Mesodermal cell (in vitro differentiated cells): Measurements from ENCODE around the gene ZFYVE28.

Experiments used
- H3K27ac ChIP-seq: 2 replicates; pipeline ENCODE4 v1.7.0; 2013; ENCODE audit warnings: mild to moderate bottlenecking, low read depth, low read length, moderate library complexity; ENCODE audit not compliant: severe bottlenecking
- H3K36me3 ChIP-seq: 2 replicates; pipeline ENCODE4 v1.7.1; 2013; ENCODE audit warnings: mild to moderate bottlenecking, low read length, moderate library complexity; ENCODE audit not compliant: control insufficient read depth, insufficient read depth
- H3K4me1 ChIP-seq: one replicate; pipeline ENCODE4 v1.7.1; 2013; ENCODE audit warnings: mild to moderate bottlenecking, low read length; ENCODE audit not compliant: insufficient read depth, control insufficient read depth, poor library complexity, severe bottlenecking
- H3K4me3 ChIP-seq: 2 replicates; pipeline ENCODE4 v1.7.0; 2013; ENCODE audit warnings: low read length, control low read depth, mild to moderate bottlenecking; ENCODE audit not compliant: insufficient read depth, poor library complexity, severe bottlenecking; ENCODE audit errors: extremely low read depth
- H3K9me3 ChIP-seq: 2 replicates; pipeline ENCODE4 v1.7.1; 2013; ENCODE audit warnings: mild to moderate bottlenecking, low read length, moderate library complexity; ENCODE audit not compliant: control insufficient read depth
- WGBS, 2 experiments: methylation state at CpG; one replicate each; pipeline ENCODE4 v1.1.5; 2013; ENCODE audit warnings: missing lambda C conversion rate in 2 of 2; ENCODE audit not compliant: insufficient coverage in 2 of 2; 5-methylcytosine and 5-hydroxymethylcytosine counted together

The ZFYVE28 gene

GRCh38 chr4:2322227-2322626, 96.2 kb downstream of the ZFYVE28 start:
- Histone ChIP-seq H3K4me1 (no peaks in the 10 kb centered on the region), H3K4me3 (no peak overlapping the region), H3K9me3 (peaks cover under 1% of the 10 kb centered on the region), H3K36me3 (no peaks in the 10 kb centered on the region), H3K27ac (no peak overlapping the region)
- WGBS, 2 experiments = 90 to 96% methylated on average over 6 to 7 of the region's 10 CpGs

- Histone ChIP-seq H3K36me3 (no peaks in the 10 kb centered on the region), H3K4me3 (no peak overlapping the region), H3K4me1 (no peaks in the 10 kb centered on the region), H3K9me3 (no peaks in the 10 kb centered on the region), H3K27ac (no peak overlapping the region)
- 82 to 86% methylated on average over 18 to 21 of the region's 22 CpGs for whole genome bisulfite sequencing, 2 experiments
These were observed 96.9 kb downstream of the ZFYVE28 start for GRCh38 chr4:2321279-2322196.

- WGBS, 2 experiments = 83 to 90% methylated on average over 8 to 10 of the region's 11 CpGs
- no peaks in the 10 kb centered on the region for H3K36me3 ChIP-seq
- H3K4me1 ChIP-seq = no peaks in the 10 kb centered on the region
- no peak overlapping the region for H3K4me3 ChIP-seq
- peaks cover 3% of the 10 kb centered on the region for H3K9me3 ChIP-seq
- H3K27ac ChIP-seq = no peak overlapping the region
These were observed 97.7 kb downstream of the ZFYVE28 start for GRCh38 chr4:2320746-2321145.

GRCh38 chr4:2320152-2320551, 98.3 kb downstream of the ZFYVE28 start:
- no peaks in the 10 kb centered on the region for H3K4me1 ChIP-seq
- WGBS, 2 experiments = 90 to 92% methylated on average over 8 to 12 of the region's 18 CpGs
- H3K9me3 ChIP-seq = peaks cover 3% of the 10 kb centered on the region
- H3K36me3 ChIP-seq = no peaks in the 10 kb centered on the region
- H3K4me3 ChIP-seq = no peak overlapping the region
- no peak overlapping the region for H3K27ac ChIP-seq

GRCh38 chr4:2318885-2319284, 99.6 kb downstream of the ZFYVE28 start:
- Histone ChIP-seq H3K27ac (no peak overlapping the region), H3K4me1 (no peaks in the 10 kb centered on the region), H3K9me3 (peaks cover 3% of the 10 kb centered on the region), H3K36me3 (no peaks in the 10 kb centered on the region), H3K4me3 (no peak overlapping the region)
- 81 to 88% methylated on average over 4 to 6 of the region's 10 CpGs for WGBS, 2 experiments

- 81 to 88% methylated on average over 10 to 11 of the region's 12 CpGs for WGBS, 2 experiments
- H3K36me3 ChIP-seq = no peaks in the 10 kb centered on the region
- H3K4me3 ChIP-seq = no peak overlapping the region
- H3K9me3 ChIP-seq = peaks cover 3% of the 10 kb centered on the region
- no peak overlapping the region for H3K27ac ChIP-seq
- H3K4me1 ChIP-seq = no peaks in the 10 kb centered on the region
These were observed 100.0 kb downstream of the ZFYVE28 start for GRCh38 chr4:2318476-2318875.

- no peaks in the 10 kb centered on the region for H3K4me1 ChIP-seq
- 78 to 91% methylated on average over 3 to 5 of the region's 5 CpGs for WGBS, 2 experiments
- no peak overlapping the region for H3K4me3 ChIP-seq
- H3K36me3 ChIP-seq = no peaks in the 10 kb centered on the region
- no peak overlapping the region for H3K27ac ChIP-seq
- H3K9me3 ChIP-seq = peaks cover 3% of the 10 kb centered on the region
These were observed 105.1 kb downstream of the ZFYVE28 start for GRCh38 chr4:2313366-2313765.

- Histone ChIP-seq H3K36me3 (no peaks in the 10 kb centered on the region), H3K4me1 (no peaks in the 10 kb centered on the region), H3K27ac (no peak overlapping the region), H3K9me3 (no peaks in the 10 kb centered on the region), H3K4me3 (no peak overlapping the region)
- WGBS, 2 experiments = 93 to 94% methylated on average over 8 of the region's 10 CpGs
These were observed 111.6 kb downstream of the ZFYVE28 start for GRCh38 chr4:2306773-2307410.

GRCh38 chr4:2305766-2306501, 112.5 kb downstream of the ZFYVE28 start:
- no peak overlapping the region for H3K4me3 ChIP-seq
- 90 to 93% methylated on average over 6 to 9 of the region's 11 CpGs for WGBS, 2 experiments
- H3K36me3 ChIP-seq = no peaks in the 10 kb centered on the region
- H3K9me3 ChIP-seq = no peaks in the 10 kb centered on the region
- H3K27ac ChIP-seq = no peak overlapping the region
- H3K4me1 ChIP-seq = no peaks in the 10 kb centered on the region

GRCh38 chr4:2304877-2305561, 113.4 kb downstream of the ZFYVE28 start:
- H3K27ac ChIP-seq = no peak overlapping the region
- WGBS, 2 experiments = 93 to 94% methylated on average over 30 to 41 of the region's 41 CpGs

More at GRCh38 chr4:2304877-2305561, 113.4 kb downstream of the ZFYVE28 start:
- H3K4me1 ChIP-seq = no peaks in the 10 kb centered on the region
- H3K36me3 ChIP-seq = no peaks in the 10 kb centered on the region
- no peak overlapping the region for H3K4me3 ChIP-seq
- H3K9me3 ChIP-seq = no peaks in the 10 kb centered on the region
